AG04449 (cell line): ENCODE data around the gene EFNB2.

Experiments
- CTCF ChIA-PET: fragments of 350-600 bp; formaldehyde crosslinking; extraction: SDS; loops from one replicate; lab custom pipeline; 2021; ENCODE audit warnings: antibody characterized with exemption; lab: Yijun Ruan, JAX
- POLR2A ChIA-PET: fragments of 400-600, 350-600 bp; formaldehyde crosslinking; extraction: SDS; loops from one replicate; lab custom pipeline; 2020; ENCODE audit warnings: antibody characterized with exemption, inconsistent platforms; lab: Yijun Ruan, JAX
- DNase-seq: peaks from one replicate; pipeline ENCODE4 v3.0.0-alpha.2; 2010; ENCODE audit warnings: low read depth, low spot score
- H3K4me3 ChIP-seq: 2 replicates; pipeline ENCODE4 v1.5.1; 2011; ENCODE audit warnings: low read depth, mild to moderate bottlenecking, control low read depth, low read length
- TF ChIP-seq, protein P1 (sequence below): IDR thresholded peaks from one replicate; pipeline ENCODE4 v1.5.1; 2011; ENCODE audit warnings: mild to moderate bottlenecking, moderate library complexity, low read length, control low read depth, inconsistent platforms; ENCODE audit not compliant: insufficient read depth; ENCODE audit errors: missing control alignments

Gene EFNB2

DNA sequence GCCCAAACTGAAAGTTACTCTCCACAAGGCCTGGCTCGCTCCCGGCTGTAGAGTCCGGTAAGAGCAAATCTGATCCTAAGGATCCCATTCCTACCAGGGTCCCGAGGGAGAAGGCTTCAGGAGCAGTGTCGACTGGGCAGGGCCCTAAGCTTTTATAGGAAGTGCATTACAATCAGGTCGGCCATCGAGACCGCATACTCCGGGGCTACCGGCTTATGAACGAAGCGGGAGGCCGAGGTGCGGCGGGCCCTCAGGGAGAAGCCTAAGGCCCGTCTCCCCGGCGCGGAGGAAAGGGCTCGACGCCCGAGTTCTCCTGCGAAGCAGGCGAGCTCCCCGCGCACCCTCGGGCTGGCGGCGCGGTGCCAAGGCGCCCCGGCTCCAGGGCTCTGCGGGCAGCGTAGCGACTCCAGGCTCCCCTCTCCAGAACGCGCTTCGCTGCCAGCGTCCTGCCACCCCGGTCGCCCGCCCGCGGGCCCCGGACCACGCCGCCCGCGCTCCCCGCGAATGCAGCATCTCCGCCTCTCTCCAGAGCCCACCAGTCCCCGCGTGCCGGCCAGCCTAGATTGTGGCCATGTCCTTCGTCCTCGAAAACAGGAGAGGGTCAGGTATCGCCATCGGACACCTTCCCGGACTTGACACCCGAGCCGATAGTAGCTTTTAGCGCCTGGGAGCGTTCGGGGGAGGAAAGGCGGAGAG, 1.4 kb downstream of the EFNB2 start:
- ChIA-PET CTCF (interaction anchor here (0.8 to 5.0 kb wide), 11 partner anchors 8 to 1963 kb away, joined by 3 to 55 read pairs (median 3); no protein-coding TSS in a partner anchor), POLR2A (interaction anchor here (1.0 to 2.8 kb wide), 6 partner anchors 15 to 1963 kb away, joined by 3 to 19 read pairs (median 4); partner anchors contain the start of gene ARGLU1)
- TF ChIP-seq, protein P1, sequence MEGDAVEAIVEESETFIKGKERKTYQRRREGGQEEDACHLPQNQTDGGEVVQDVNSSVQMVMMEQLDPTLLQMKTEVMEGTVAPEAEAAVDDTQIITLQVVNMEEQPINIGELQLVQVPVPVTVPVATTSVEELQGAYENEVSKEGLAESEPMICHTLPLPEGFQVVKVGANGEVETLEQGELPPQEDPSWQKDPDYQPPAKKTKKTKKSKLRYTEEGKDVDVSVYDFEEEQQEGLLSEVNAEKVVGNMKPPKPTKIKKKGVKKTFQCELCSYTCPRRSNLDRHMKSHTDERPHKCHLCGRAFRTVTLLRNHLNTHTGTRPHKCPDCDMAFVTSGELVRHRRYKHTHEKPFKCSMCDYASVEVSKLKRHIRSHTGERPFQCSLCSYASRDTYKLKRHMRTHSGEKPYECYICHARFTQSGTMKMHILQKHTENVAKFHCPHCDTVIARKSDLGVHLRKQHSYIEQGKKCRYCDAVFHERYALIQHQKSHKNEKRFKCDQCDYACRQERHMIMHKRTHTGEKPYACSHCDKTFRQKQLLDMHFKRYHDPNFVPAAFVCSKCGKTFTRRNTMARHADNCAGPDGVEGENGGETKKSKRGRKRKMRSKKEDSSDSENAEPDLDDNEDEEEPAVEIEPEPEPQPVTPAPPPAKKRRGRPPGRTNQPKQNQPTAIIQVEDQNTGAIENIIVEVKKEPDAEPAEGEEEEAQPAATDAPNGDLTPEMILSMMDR, result no peak
- H3K4me3 ChIP-seq, result peak overlapping the region; percentile 85
- no peak for DNase-seq

DNA sequence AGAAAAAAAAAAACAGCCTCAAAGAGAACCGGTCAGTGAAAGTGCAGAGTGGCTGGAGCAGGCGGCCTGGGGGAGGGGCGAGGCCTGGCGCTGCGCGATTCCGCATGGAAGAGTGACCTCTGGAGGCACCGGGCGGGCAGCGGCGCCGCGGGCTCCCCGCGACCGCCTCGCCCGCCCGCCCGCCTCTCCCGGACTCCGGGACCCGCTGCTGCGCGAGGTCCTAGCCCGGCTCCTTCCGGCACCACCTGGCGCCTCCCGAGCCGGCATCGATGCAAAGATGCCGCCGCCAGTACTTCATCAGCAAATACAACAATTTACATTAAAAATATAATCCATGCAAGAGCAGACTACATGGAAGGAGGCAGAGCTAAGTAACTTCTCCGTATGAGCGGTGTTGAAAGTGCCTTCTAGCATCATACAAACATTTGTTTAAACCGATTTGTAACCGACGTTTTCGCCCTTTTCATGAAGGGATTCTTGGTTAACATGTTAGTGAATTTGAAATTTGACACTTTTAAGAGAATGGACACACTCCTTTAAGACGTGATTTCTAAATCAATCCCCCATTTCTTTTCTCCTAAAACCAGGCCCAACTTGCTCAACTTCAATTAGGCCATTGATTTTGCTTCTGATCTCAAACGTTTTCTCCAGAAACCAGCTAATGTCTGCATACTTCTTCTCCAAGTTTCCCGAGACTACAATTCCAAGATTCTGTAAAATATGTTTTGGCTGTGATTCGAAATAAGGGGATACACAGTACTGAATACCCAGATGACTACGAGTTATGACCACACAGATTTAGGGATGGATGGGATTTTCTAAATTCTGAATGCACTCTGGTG, 2.1 kb downstream of the EFNB2 start:
- H3K4me3 ChIP-seq, result peak overlapping the region; percentile 85
- CTCF ChIA-PET, result interaction anchor here (0.6 to 5.0 kb wide), 12 partner anchors 9 to 1962 kb away, joined by 3 to 55 read pairs (median 3); no protein-coding TSS in a partner anchor
- POLR2A ChIA-PET, result interaction anchor here (1.2 to 2.8 kb wide), 3 partner anchors 25 to 1578 kb away, joined by 4 to 19 read pairs (median 6); partner anchors contain the start of gene ARGLU1
- TF ChIP-seq, protein P1, result peak; percentile 67
- no peak for DNase-seq

DNA sequence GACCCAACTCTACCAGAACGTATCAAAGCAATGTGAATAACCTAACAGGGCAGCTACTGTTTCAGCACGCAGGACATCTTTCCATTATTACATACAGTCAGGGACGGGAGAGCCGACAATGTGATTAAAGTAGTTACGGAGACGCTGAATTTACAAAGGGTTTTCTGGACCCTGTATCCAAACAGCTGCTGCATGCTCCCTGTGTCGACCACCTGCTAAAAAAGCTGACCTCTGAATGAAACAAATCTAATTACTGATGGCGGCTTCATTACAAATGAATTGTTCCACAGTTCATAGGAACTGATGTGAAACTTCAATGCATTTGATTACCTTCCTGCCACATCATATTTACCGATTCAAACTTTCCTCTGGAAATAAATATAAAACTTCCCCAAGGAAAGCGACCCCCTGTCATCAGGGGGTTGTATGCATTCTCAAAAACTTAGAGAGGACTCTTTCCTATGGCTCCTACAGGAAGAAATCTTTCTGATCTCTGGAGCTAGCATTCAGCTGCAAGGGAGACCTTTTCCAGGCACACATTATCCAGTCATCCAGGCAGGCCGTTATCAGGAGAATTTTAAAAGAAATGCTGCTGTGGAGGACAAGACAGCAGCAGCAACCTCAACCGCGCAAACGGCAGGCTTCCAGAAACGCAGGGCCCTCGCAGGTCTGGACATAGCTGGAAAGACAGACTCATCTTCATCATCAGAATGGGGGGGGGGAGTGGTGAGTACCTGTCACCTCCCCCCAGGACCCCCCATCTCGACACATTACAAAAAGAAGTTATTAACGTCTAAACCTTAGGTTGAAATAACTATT, 3.1 kb downstream of the EFNB2 start:
- peak overlapping the region; percentile 85 for H3K4me3 ChIP-seq
- TF ChIP-seq, protein P1, result no peak
- DNase-seq, result no peak
- ChIA-PET CTCF (interaction anchor here (0.6 to 2.1 kb wide), 7 partner anchors 173 to 1961 kb away, joined by 3 to 7 read pairs (median 3); no protein-coding TSS in a partner anchor), POLR2A (interaction anchor here (0.6 kb wide), 2 partner anchors 356 to 454 kb away, joined by 3 read pairs; no protein-coding TSS in a partner anchor)

DNA sequence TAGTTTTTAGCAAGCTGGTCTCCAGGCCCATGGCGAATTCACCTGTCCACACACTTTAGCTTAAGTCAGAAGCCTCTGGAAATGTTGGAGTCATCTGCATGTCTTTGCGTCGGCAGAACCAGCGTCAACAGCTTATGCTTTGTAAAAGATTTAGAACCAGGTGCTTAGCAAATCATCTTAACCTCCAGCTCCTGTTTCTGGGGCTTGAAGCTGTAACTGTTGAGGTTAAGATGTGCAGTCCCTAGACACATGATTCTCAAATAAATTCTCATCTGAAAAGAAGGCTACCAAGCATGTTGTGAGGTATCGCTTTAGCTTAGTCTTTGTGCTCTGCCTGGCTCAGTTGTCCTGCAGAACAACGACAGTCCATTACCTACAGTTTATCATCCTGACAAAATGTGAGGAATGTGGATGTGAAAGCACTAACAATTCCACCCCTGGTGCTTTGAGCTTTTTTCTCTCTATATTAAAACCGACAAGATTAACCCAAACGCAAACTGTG, 4.4 kb downstream of the EFNB2 start:
- CTCF ChIA-PET, result interaction anchor here (0.7 to 2.1 kb wide), 3 partner anchors 447 to 1959 kb away, joined by 3 to 7 read pairs (median 5); no protein-coding TSS in a partner anchor
- no peak for DNase-seq
- POLR2A ChIA-PET, result interaction anchor here (0.6 kb wide), 1 partner anchor 412 kb away, joined by 3 read pairs; no protein-coding TSS in a partner anchor
- peak overlapping the region; percentile 85 for H3K4me3 ChIP-seq
- TF ChIP-seq, protein P1, result no peak

DNA sequence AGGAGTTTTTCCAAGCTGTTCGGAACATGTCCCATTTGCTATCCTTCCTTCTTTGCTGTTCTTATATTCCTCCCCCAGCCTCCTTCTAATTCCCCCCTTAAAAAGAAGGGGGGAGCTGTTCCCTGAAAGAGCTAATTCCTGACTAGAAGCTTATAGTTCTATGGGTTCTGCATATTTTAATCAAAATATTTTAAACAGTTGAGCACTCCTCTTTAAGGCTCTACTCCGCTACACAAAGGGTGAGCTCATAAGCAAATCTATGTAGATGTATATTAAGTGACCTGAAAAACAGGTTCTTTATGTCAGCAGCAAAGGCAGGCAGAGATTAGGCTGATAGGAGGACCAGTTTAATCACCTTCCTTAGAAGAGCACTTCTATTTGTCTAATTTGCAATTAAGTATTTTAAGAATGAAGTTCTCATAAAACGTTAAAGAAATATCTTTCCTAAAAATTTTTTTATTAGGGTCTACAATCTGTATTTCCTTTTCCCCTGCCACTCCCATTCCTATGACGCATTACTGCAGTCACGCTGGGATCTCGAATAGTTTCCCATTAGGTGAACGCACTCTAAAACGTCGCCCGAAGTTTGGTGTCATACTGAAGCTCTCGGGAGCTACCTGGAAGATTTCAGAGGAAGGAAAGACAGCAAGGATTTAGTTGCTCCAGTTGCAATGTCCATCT, 5.2 kb downstream of the EFNB2 start:
- CTCF ChIA-PET, result interaction anchor here (0.7 to 2.1 kb wide), 5 partner anchors 10 to 1959 kb away, joined by 3 to 7 read pairs (median 4); no protein-coding TSS in a partner anchor
- peak overlapping the region; percentile 85 for H3K4me3 ChIP-seq
- POLR2A ChIA-PET, result interaction anchor here (0.6 kb wide), 1 partner anchor 411 kb away, joined by 3 read pairs; no protein-coding TSS in a partner anchor
- DNase-seq, result no peak
- TF ChIP-seq, protein P1, result no peak
